HEK293 (cell line): Measurements from ENCODE around the gene LRRC27.

Experiments
- CTCF ChIA-PET: fragments of 350-600 bp; formaldehyde crosslinking; extraction: SDS; loops from one replicate; lab custom pipeline; 2021; ENCODE audit warnings: antibody characterized with exemption; lab: Yijun Ruan, JAX
- POLR2A ChIA-PET: fragments of 300-600 bp; formaldehyde crosslinking; extraction: SDS; loops from one replicate; lab custom pipeline; 2020; ENCODE audit warnings: antibody characterized with exemption, inconsistent platforms; lab: Yijun Ruan, JAX
- H3K27ac ChIP-seq: fragments of 200-500 bp; sonication (Bioruptor generic); 2 replicates; pipeline ENCODE4 v1.5.1; 2014; ENCODE audit warnings: low read depth, low read length, control low read depth, inconsistent platforms; ENCODE audit errors: extremely low read depth
- H3K36me3 ChIP-seq, 2 experiments: fragments of 200-500 bp in 1 of 2; sonication (Bioruptor generic) in 1 of 2; 1 replicate in 1 of 2; 2 replicates in 1 of 2; pipeline ENCODE4 v1.5.1; 2014 to 2017; ENCODE audit warnings: inconsistent platforms in 2 of 2, low read length in 2 of 2; ENCODE audit not compliant: control insufficient read depth in 2 of 2, insufficient read depth in 1 of 2
- H3K4me1 ChIP-seq: fragments of 200-500 bp; sonication (Bioruptor generic); 2 replicates; pipeline ENCODE4 v1.5.1; 2014; ENCODE audit warnings: mild to moderate bottlenecking, low read length, inconsistent platforms; ENCODE audit not compliant: control insufficient read depth, insufficient read depth
- H3K4me3 ChIP-seq: 2 replicates; pipeline ENCODE4 v1.5.1; 2011; ENCODE audit warnings: low read depth, mild to moderate bottlenecking, control low read depth, low read length, moderate library complexity
- H3K9me3 ChIP-seq: fragments of 200-500 bp; sonication (Bioruptor generic); 2 replicates; pipeline ENCODE4 v1.5.1; 2014; ENCODE audit warnings: low read depth, low read length, inconsistent platforms; ENCODE audit not compliant: control insufficient read depth, insufficient read depth
- GLI4 ChIP-seq: fragments of 450-650 bp; formaldehyde crosslinking; IDR thresholded peaks from 2 replicates; pipeline ENCODE4 v1.5.1; 2016; ENCODE audit warnings: missing biosample characterization, missing genetic modification characterization
- KLF10 ChIP-seq: fragments of 450-650 bp; IDR thresholded peaks from 2 replicates; pipeline ENCODE4 v1.5.1; 2018; ENCODE audit warnings: missing biosample characterization, mild to moderate bottlenecking, missing genetic modification characterization
- KLF16 ChIP-seq: fragments of 450-650 bp; formaldehyde crosslinking; IDR thresholded peaks from 2 replicates; pipeline ENCODE4 v1.5.1; 2017; ENCODE audit warnings: missing biosample characterization, missing genetic modification characterization
- KLF7 ChIP-seq: fragments of 450-650 bp; formaldehyde crosslinking; IDR thresholded peaks from 2 replicates; pipeline ENCODE4 v1.5.1; 2016; ENCODE audit warnings: missing biosample characterization, missing genetic modification characterization, borderline replicate concordance
- YY1 ChIP-seq: fragments of 450-650 bp; formaldehyde crosslinking; IDR thresholded peaks from 2 replicates; pipeline ENCODE4 v1.5.1; 2018; ENCODE audit warnings: missing biosample characterization, missing genetic modification characterization
- ZBTB7A ChIP-seq: fragments of 450-650 bp; formaldehyde crosslinking; IDR thresholded peaks from 2 replicates; pipeline ENCODE4 v1.5.1; 2016; ENCODE audit warnings: low read depth, missing biosample characterization, missing genetic modification characterization
- ZEB2 ChIP-seq: fragments of 450-650 bp; formaldehyde crosslinking; IDR thresholded peaks from 2 replicates; pipeline ENCODE4 v1.5.1; 2016; ENCODE audit warnings: missing biosample characterization, missing genetic modification characterization
- ZFHX2 ChIP-seq: fragments of 450-650 bp; formaldehyde crosslinking; conservative IDR thresholded peaks from 2 replicates; pipeline ENCODE4 v1.5.1; 2016; ENCODE audit warnings: missing biosample characterization, missing genetic modification characterization
- ZNF112 ChIP-seq: fragments of 450-650 bp; formaldehyde crosslinking; IDR thresholded peaks from 2 replicates; pipeline ENCODE4 v1.5.0; 2017; ENCODE audit warnings: missing biosample characterization, missing genetic modification characterization
- ZNF174 ChIP-seq: fragments of 450-650 bp; formaldehyde crosslinking; IDR thresholded peaks from 2 replicates; pipeline ENCODE4 v1.5.0; 2017; ENCODE audit warnings: missing biosample characterization, mild to moderate bottlenecking, missing genetic modification characterization
- ZNF214 ChIP-seq: fragments of 450-650 bp; formaldehyde crosslinking; IDR thresholded peaks from 2 replicates; pipeline ENCODE4 v1.5.1; 2017; ENCODE audit warnings: missing biosample characterization, mild to moderate bottlenecking, missing genetic modification characterization, borderline replicate concordance
- ZNF311 ChIP-seq: fragments of 450-650 bp; formaldehyde crosslinking; IDR thresholded peaks from 2 replicates; pipeline ENCODE4 v1.5.1; 2017; ENCODE audit warnings: missing biosample characterization, missing genetic modification characterization, borderline replicate concordance
- ZNF354C ChIP-seq: fragments of 450-650 bp; formaldehyde crosslinking; IDR thresholded peaks from 2 replicates; pipeline ENCODE4 v1.5.1; 2016; ENCODE audit warnings: missing biosample characterization, missing genetic modification characterization, low read depth, borderline replicate concordance
- ZNF473 ChIP-seq: fragments of 450-650 bp; formaldehyde crosslinking; IDR thresholded peaks from 2 replicates; pipeline ENCODE4 v1.5.1; 2017; ENCODE audit warnings: missing biosample characterization, missing genetic modification characterization
- ZNF558 ChIP-seq: fragments of 450-650 bp; formaldehyde crosslinking; IDR thresholded peaks from 2 replicates; pipeline ENCODE4 v1.5.1; 2016; ENCODE audit warnings: missing biosample characterization, missing genetic modification characterization
- ZNF585B ChIP-seq: fragments of 450-650 bp; formaldehyde crosslinking; IDR thresholded peaks from 2 replicates; pipeline ENCODE4 v1.5.1; 2016; ENCODE audit warnings: missing biosample characterization, missing genetic modification characterization
- ZNF621 ChIP-seq: fragments of 450-650 bp; formaldehyde crosslinking; IDR thresholded peaks from 2 replicates; pipeline ENCODE4 v1.5.1; 2017; ENCODE audit warnings: missing biosample characterization, missing genetic modification characterization
- ZNF654 ChIP-seq: fragments of 450-650 bp; formaldehyde crosslinking; IDR thresholded peaks from 2 replicates; pipeline ENCODE4 v1.5.1; 2016; ENCODE audit warnings: low read depth, missing biosample characterization, missing genetic modification characterization
- ZNF660 ChIP-seq: fragments of 450-650 bp; IDR thresholded peaks from 2 replicates; pipeline ENCODE4 v1.5.1; 2018; ENCODE audit warnings: missing biosample characterization, mild to moderate bottlenecking, missing genetic modification characterization
- ZNF785 ChIP-seq: fragments of 450-650 bp; formaldehyde crosslinking; IDR thresholded peaks from 2 replicates; pipeline ENCODE4 v1.5.1; 2016; ENCODE audit warnings: missing biosample characterization, missing genetic modification characterization
- ZSCAN23 ChIP-seq: fragments of 450-650 bp; formaldehyde crosslinking; IDR thresholded peaks from 2 replicates; pipeline ENCODE4 v1.5.1; 2016; ENCODE audit warnings: missing biosample characterization, missing genetic modification characterization
- TF ChIP-seq, protein P1 (sequence below): fragments of 450-650 bp; formaldehyde crosslinking; IDR thresholded peaks from 2 replicates; pipeline ENCODE4 v1.5.1; 2016; ENCODE audit warnings: missing biosample characterization, missing genetic modification characterization
- TF ChIP-seq, protein P2 (sequence below): fragments of 450-650 bp; formaldehyde crosslinking; IDR thresholded peaks from 2 replicates; pipeline ENCODE4 v1.5.1; 2017; ENCODE audit warnings: missing biosample characterization, missing genetic modification characterization
- TF ChIP-seq, protein P3 (sequence below): fragments of 450-650 bp; formaldehyde crosslinking; IDR thresholded peaks from 2 replicates; pipeline ENCODE4 v1.5.1; 2016; ENCODE audit warnings: missing biosample characterization, missing genetic modification characterization, low read depth

Gene LRRC27

DNA sequence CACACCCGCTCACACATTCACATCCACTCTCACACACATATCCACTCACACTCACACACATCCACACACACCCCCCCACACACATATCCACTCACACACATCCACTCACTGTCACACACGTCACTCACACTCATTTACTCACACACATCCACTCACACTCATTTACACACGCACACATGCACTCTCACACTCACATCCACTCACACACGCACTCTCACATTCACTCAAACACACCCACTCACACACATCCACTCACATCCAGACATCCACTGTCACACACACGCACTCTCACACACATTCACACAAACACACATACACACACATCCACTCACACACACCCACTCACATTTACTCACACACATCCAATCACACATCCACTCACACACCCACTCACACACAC, 83.3 kb downstream of the LRRC27 start (continued):
- TF ChIP-seq ZNF174 (tag by site-specific recombination) (no peak), ZNF660 (tag by site-specific recombination) (no peak), GLI4 (tag by site-specific recombination) (0 out of 2 replicates have a peak, but pooled peaks have one; percentile 16), ZNF558 (tag by site-specific recombination) (no peak), KLF7 (no peak), YY1 (tag by site-specific recombination) (no peak), ZNF354C (no peak), ZSCAN23 (no peak), ZNF585B (tag by site-specific recombination) (no peak), ZFHX2 (tag by site-specific recombination) (peak; percentile 97), KLF10 (tag by site-specific recombination) (no peak), ZNF621 (tag by site-specific recombination) (0 out of 2 replicates have a peak, but pooled peaks have one; percentile 80), KLF16 (no peak), ZNF785 (peak; percentile 19; the same call in 1 of the 2 replicates), ZNF311 (tag by site-specific recombination) (no peak), ZNF473 (tag by site-specific recombination) (peak; percentile 83; the same call in 1 of the 2 replicates), ZBTB7A (tag by site-specific recombination) (peak; percentile 16; the same call in 1 of the 2 replicates), ZEB2 (tag by site-specific recombination) (no peak), ZNF654 (tag by site-specific recombination) (no peak), ZNF214 (tag by site-specific recombination) (no peak)
- TF ChIP-seq, protein P1, sequence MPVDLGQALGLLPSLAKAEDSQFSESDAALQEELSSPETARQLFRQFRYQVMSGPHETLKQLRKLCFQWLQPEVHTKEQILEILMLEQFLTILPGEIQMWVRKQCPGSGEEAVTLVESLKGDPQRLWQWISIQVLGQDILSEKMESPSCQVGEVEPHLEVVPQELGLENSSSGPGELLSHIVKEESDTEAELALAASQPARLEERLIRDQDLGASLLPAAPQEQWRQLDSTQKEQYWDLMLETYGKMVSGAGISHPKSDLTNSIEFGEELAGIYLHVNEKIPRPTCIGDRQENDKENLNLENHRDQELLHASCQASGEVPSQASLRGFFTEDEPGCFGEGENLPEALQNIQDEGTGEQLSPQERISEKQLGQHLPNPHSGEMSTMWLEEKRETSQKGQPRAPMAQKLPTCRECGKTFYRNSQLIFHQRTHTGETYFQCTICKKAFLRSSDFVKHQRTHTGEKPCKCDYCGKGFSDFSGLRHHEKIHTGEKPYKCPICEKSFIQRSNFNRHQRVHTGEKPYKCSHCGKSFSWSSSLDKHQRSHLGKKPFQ: peak; percentile 68; the same call in 1 of the 2 replicates
- TF ChIP-seq, protein P2, sequence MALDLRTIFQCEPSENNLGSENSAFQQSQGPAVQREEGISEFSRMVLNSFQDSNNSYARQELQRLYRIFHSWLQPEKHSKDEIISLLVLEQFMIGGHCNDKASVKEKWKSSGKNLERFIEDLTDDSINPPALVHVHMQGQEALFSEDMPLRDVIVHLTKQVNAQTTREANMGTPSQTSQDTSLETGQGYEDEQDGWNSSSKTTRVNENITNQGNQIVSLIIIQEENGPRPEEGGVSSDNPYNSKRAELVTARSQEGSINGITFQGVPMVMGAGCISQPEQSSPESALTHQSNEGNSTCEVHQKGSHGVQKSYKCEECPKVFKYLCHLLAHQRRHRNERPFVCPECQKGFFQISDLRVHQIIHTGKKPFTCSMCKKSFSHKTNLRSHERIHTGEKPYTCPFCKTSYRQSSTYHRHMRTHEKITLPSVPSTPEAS (tag by site-specific recombination): peak; percentile 62; the same call in 1 of the 2 replicates
- TF ChIP-seq, protein P3, sequence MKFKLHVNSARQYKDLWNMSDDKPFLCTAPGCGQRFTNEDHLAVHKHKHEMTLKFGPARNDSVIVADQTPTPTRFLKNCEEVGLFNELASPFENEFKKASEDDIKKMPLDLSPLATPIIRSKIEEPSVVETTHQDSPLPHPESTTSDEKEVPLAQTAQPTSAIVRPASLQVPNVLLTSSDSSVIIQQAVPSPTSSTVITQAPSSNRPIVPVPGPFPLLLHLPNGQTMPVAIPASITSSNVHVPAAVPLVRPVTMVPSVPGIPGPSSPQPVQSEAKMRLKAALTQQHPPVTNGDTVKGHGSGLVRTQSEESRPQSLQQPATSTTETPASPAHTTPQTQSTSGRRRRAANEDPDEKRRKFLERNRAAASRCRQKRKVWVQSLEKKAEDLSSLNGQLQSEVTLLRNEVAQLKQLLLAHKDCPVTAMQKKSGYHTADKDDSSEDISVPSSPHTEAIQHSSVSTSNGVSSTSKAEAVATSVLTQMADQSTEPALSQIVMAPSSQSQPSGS: no peak
- TF ChIP-seq, all 188 proteins: peak for 15

DNA sequence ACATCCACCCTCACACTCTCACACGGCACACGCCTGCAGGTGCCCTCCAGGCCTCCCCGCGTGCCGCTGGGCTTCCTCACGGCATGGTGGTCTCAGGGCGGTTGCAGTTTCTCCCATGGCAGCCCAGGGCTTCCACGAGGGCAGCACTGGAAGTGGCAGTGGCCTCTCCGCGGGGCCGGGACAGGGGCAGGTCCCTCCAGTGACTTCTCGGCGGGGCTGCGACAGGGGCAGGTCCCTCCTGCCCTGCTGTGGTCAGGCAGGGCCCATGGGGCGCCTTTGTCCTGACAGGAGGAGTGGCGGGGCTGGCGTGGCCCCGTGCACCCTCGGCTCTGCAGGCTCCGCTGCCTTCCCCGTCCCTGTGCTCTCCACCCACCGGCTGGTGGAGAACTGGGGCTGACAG, 84.0 kb downstream of the LRRC27 start:
- POLR2A ChIA-PET: no interaction called here
- Histone ChIP-seq H3K27ac (no peak overlapping the region), H3K4me1 (peaks cover 3% of the 10 kb centered on the region; the same call in 1 of the 2 replicates), H3K4me3 (no peak overlapping the region), H3K36me3 (peaks cover 0 to 6% of the 10 kb centered on the region in 2 experiments; a peak in 1 of 3 replicates), H3K9me3 (no peaks in the 10 kb centered on the region)
- TF ChIP-seq ZNF112 (tag by site-specific recombination): no peak
- CTCF ChIA-PET: no interaction called here
